Endothelial cell of umbilical vein (primary cell): ENCODE measurements around the gene RHOXF2. TPM values are rescaled to one million over a fixed set of nuclear protein-coding genes. Genes with fewer than 3 reads are reported as not detected.

Experiments used
- BruUV-seq: library from RNA; stranded (reverse); fragments of 400-500 nt; replicated peaks from 2 replicates; lab custom pipeline; 2021; lab: Mats Ljungman, UMichigan
- CTCF ChIA-PET: fragments of 300-600, 350-600 bp; sonication (Branson Sonifier 250); formaldehyde crosslinking; loops from one replicate; lab custom pipeline; 2021; ENCODE audit warnings: antibody characterized with exemption, inconsistent platforms; lab: Charles Lee
- POLR2A ChIA-PET: fragments of 300-600, 350-600 bp; sonication (Branson Sonifier 250); formaldehyde crosslinking; loops from one replicate; lab custom pipeline; 2021; ENCODE audit warnings: antibody characterized with exemption, inconsistent platforms; lab: Charles Lee
- DNase-seq: peaks from one replicate; pipeline ENCODE4 v3.0.0-alpha.2; 2011; ENCODE audit warnings: low read depth, low spot score
- FAIRE-seq: peaks from 2 replicates; lab custom pipeline; 2011; peaks lifted over from hg19 to GRCh38; lab: Jason Lieb, UNC
- H2AFZ ChIP-seq: 2 replicates; pipeline ENCODE4 v1.6.0; 2012; ENCODE audit warnings: low read depth, low read length, control low read depth, inconsistent platforms
- H3K27ac ChIP-seq: 2 replicates; pipeline ENCODE4 v1.5.1; 2011; ENCODE audit warnings: low read depth, mild to moderate bottlenecking, control low read depth, low read length, moderate library complexity; ENCODE audit not compliant: insufficient read depth
- H3K27me3 ChIP-seq, 2 experiments: 2 replicates each; pipeline versions ENCODE4 v1.6.0 to v1.6.1; 2011; ENCODE audit warnings: low read length in 2 of 2, mixed read lengths in 1 of 2; ENCODE audit not compliant: control insufficient read depth in 2 of 2, insufficient read depth in 2 of 2
- H3K36me3 ChIP-seq, 2 experiments: 2 replicates in 1 of 2; 3 replicates in 1 of 2; pipeline ENCODE4 v1.5.1; 2011; ENCODE audit warnings: low read length in 2 of 2, mild to moderate bottlenecking in 1 of 2, moderate library complexity in 1 of 2; ENCODE audit not compliant: control insufficient read depth in 2 of 2, insufficient read depth in 2 of 2; ENCODE audit errors: extremely low read depth in 1 of 2
- H3K4me1 ChIP-seq: 3 replicates; pipeline ENCODE4 v1.5.1; 2011; ENCODE audit warnings: mild to moderate bottlenecking, low read length; ENCODE audit not compliant: control insufficient read depth, insufficient read depth; ENCODE audit errors: extremely low read depth
- H3K4me2 ChIP-seq: 2 replicates; pipeline ENCODE4 v1.6.1; 2011; ENCODE audit warnings: low read length, control low read depth, mixed read lengths; ENCODE audit not compliant: insufficient read depth
- H3K4me3 ChIP-seq, 3 experiments: fragments of 200-600 bp in 1 of 3; sonication (generic), shearing (Covaris generic) in 1 of 3; replicated peaks in 1 of 3; 2 replicates each; pipeline ENCODE4 v1.5.1; 2011 to 2016; ENCODE audit warnings: control low read depth in 3 of 3, low read length in 3 of 3, mild to moderate bottlenecking in 2 of 3, inconsistent platforms in 1 of 3, low read depth in 1 of 3, moderate library complexity in 1 of 3; ENCODE audit not compliant: insufficient read depth in 1 of 3
- H3K79me2 ChIP-seq: 2 replicates; pipeline ENCODE4 v1.6.0; 2012; ENCODE audit warnings: low read length, inconsistent platforms; ENCODE audit not compliant: control insufficient read depth, insufficient read depth
- H3K9ac ChIP-seq: replicated peaks from 2 replicates; pipeline ENCODE3; 2011; ENCODE audit warnings: low read length, control low read depth; ENCODE audit not compliant: insufficient read depth; ENCODE audit errors: extremely low read depth
- H3K9me1 ChIP-seq: replicated peaks from 3 replicates; pipeline ENCODE4 v1.6.0; 2011; ENCODE audit warnings: mild to moderate bottlenecking, low read length; ENCODE audit not compliant: control insufficient read depth, insufficient read depth; ENCODE audit errors: extremely low read depth
- H3K9me3 ChIP-seq: replicated peaks from 2 replicates; pipeline ENCODE4 v1.5.1; 2012; ENCODE audit warnings: low read length, inconsistent platforms; ENCODE audit not compliant: control insufficient read depth, insufficient read depth
- H4K20me1 ChIP-seq: replicated peaks from 2 replicates; pipeline ENCODE3; 2011; ENCODE audit warnings: mild to moderate bottlenecking, low read length; ENCODE audit not compliant: control insufficient read depth, insufficient read depth; ENCODE audit errors: extremely low read depth
- CTCF ChIP-seq, 2 donors: IDR thresholded peaks; 1 replicate in 1 of 2; 2 replicates in 1 of 2; pipeline ENCODE4 v1.5.1; 2011; ENCODE audit warnings: low read length in 2 of 2, mild to moderate bottlenecking in 2 of 2, moderate library complexity in 2 of 2, control low read depth in 1 of 2, inconsistent platforms in 1 of 2, low read depth in 1 of 2; ENCODE audit not compliant: insufficient read depth in 1 of 2; ENCODE audit errors: extremely low read depth in 1 of 2
- EZH2 ChIP-seq: IDR thresholded peaks from 2 replicates; pipeline ENCODE4 v1.6.1; 2012; ENCODE audit warnings: borderline replicate concordance, low read depth, mild to moderate bottlenecking, moderate library complexity, low read length, inconsistent platforms; ENCODE audit not compliant: severe bottlenecking
- FOS ChIP-seq: IDR thresholded peaks from 2 replicates; pipeline ENCODE4 v1.6.1; 2011; ENCODE audit warnings: mild to moderate bottlenecking, low read length, moderate library complexity, borderline replicate concordance; ENCODE audit not compliant: insufficient read depth
- GATA2 ChIP-seq: IDR thresholded peaks from 2 replicates; pipeline ENCODE4 v1.7.0; 2011; ENCODE audit warnings: low read depth, mild to moderate bottlenecking, moderate library complexity, mixed read lengths, low read length; ENCODE audit not compliant: insufficient read length, insufficient read depth
- JUN ChIP-seq: IDR thresholded peaks from 2 replicates; pipeline ENCODE4 v1.6.1; 2011; ENCODE audit warnings: borderline replicate concordance, low read depth; ENCODE audit not compliant: insufficient read length, insufficient read depth
- MAX ChIP-seq: IDR thresholded peaks from 2 replicates; pipeline ENCODE4 v1.6.1; 2011; ENCODE audit not compliant: insufficient read depth, insufficient read length
- MYC ChIP-seq: IDR thresholded peaks from one replicate; pipeline ENCODE4 v1.6.1; 2011; ENCODE audit warnings: mild to moderate bottlenecking, low read depth, low read length
- POLR2A ChIP-seq: IDR thresholded peaks from 2 replicates; pipeline ENCODE4 v1.6.1; 2012; ENCODE audit warnings: low read depth, mild to moderate bottlenecking, control low read depth, low read length
- POLR2AphosphoS5 ChIP-seq: IDR thresholded peaks from 2 replicates; pipeline ENCODE4 v1.6.1; 2012; ENCODE audit warnings: low read depth, mild to moderate bottlenecking, control low read depth, low read length, moderate library complexity; ENCODE audit not compliant: insufficient read depth
- dilution Hi-C: fragments of 300-500 bp; cut with MboI; formaldehyde crosslinking; loops from one replicate; pipeline ENCODE4 v1.15.0; 2019; ENCODE audit warnings: low sequenced_read_pairs; ENCODE audit not compliant: extremely low pct_ligation_motif_present
- intact Hi-C: fragments of 100-400 bp; cut with micrococcal nuclease; formaldehyde crosslinking; loops from one replicate; pipeline ENCODE4 v1.10.0; 2022
- polyA plus RNA-seq, 4 experiments: library from polyadenylated mRNA; depleted of rRNA in 3 of 4; stranded (reverse) in 3 of 4; unstranded in 1 of 4; fragments of >200 nt; gene quantifications; 2 replicates each; pipeline versions ENCODE4 v1.2.1 to v1.2.3, GENCODE V29; 2011 to 2012; ENCODE audit warnings: missing spikeins in 1 of 4
- total RNA-seq: library from RNA; stranded (reverse); gene quantifications from 2 replicates; pipeline ENCODE4 v1.2.3, GENCODE V29; 2021

RHOXF2 gene
- total and polyA plus RNA-seq, 2 donors (not counting 3 experiments of a cell fraction or from before 2014, with no cell fraction given) = not detected

GRCh38 chrX:120137439-120137838 lies 21.0 kb upstream of the RHOXF2 start:
- Histone ChIP-seq H3K9ac (no peak overlapping the region), H2AFZ (no peak overlapping the region), H3K4me3 (no peak overlapping the region), H3K9me3 (no peaks in the 10 kb centered on the region), H3K9me1 (no peaks in the 10 kb centered on the region), H3K27me3 (no peaks in the 10 kb centered on the region), H3K4me2 (no peak overlapping the region), H4K20me1 (no peaks in the 10 kb centered on the region), H3K79me2 (no peaks in the 10 kb centered on the region), H3K4me1 (no peaks in the 10 kb centered on the region), H3K36me3 (no peaks in the 10 kb centered on the region), H3K27ac (no peak overlapping the region)
- TF ChIP-seq CTCF (IDR thresholded peaks at IDR 0.05; ENCODE audit: extremely low read depth in 1 of 2, insufficient read depth in 1 of 2, low read depth in 1 of 2, low read length in 2 of 2) = no peak
- TF ChIP-seq MYC = no peak
- TF ChIP-seq GATA2 = no peak
- no peak for TF ChIP-seq EZH2
- no peak for TF ChIP-seq FOS
- TF ChIP-seq POLR2AphosphoS5 = no peak
- TF ChIP-seq MAX = no peak
- TF ChIP-seq POLR2A = no peak
- TF ChIP-seq JUN = no peak
- FAIRE-seq (no peak), DNase-seq (no peak)
- intact Hi-C loops = no loop called here
- ChIA-PET POLR2A (no interaction called here), CTCF (interaction anchor here (1.7 kb wide), 1 partner anchor 77 kb away, joined by 5 read pairs; no protein-coding TSS in a partner anchor)
- BruUV-seq = no TSS peak
- dilution Hi-C loops = no loop called here
